Neural progenitor cell (in vitro differentiated cells): Measurements from ENCODE around the gene MTF2. TPM values are rescaled to one million over a fixed set of nuclear protein-coding genes. Genes with fewer than 3 reads are reported as not detected.
A peak's percentile ranks its signal among the peaks of the same experiment; 100 is the strongest.

ENCODE experiments used
- DNase-seq: peaks from one replicate; pipeline ENCODE4 v3.0.0-alpha.2; 2016; ENCODE audit warnings: low spot score
- H2AFZ ChIP-seq: fragments of 200-600 bp; sonication (generic); replicated peaks from 2 replicates; pipeline ENCODE4 v1.6.1; 2016; ENCODE audit warnings: antibody characterized with exemption
- H3F3A ChIP-seq: fragments of 200-600 bp; sonication (generic); 2 replicates; pipeline ENCODE4 v1.6.1; 2016; ENCODE audit warnings: antibody characterized with exemption, low read depth
- H3K27ac ChIP-seq: fragments of 200-600 bp; sonication (generic); 2 replicates; pipeline ENCODE4 v1.5.1; 2016; ENCODE audit warnings: mild to moderate bottlenecking
- H3K27me3 ChIP-seq: fragments of 200-600 bp; sonication (generic); 2 replicates; pipeline ENCODE4 v1.6.1; 2016; ENCODE audit warnings: mild to moderate bottlenecking, moderate library complexity
- H3K36me3 ChIP-seq: fragments of 200-600 bp; sonication (generic); 2 replicates; pipeline ENCODE4 v1.5.1; 2016
- H3K4me1 ChIP-seq: fragments of 200-600 bp; sonication (generic); 2 replicates; pipeline ENCODE4 v1.6.1; 2016; ENCODE audit warnings: mixed run types
- H3K4me2 ChIP-seq: fragments of 200-600 bp; sonication (generic); 2 replicates; pipeline ENCODE4 v1.6.1; 2016
- H3K4me3 ChIP-seq: fragments of 200-600 bp; sonication (generic); 2 replicates; pipeline ENCODE4 v1.5.1; 2016
- H3K79me2 ChIP-seq: fragments of 200-600 bp; sonication (generic); 2 replicates; pipeline ENCODE4 v1.6.1; 2016; ENCODE audit warnings: low read depth
- H3K9ac ChIP-seq: fragments of 200-600 bp; sonication (generic); 2 replicates; pipeline ENCODE4 v1.6.1; 2016
- H3K9me3 ChIP-seq: fragments of 200-600 bp; sonication (generic); 2 replicates; pipeline ENCODE4 v1.5.1; 2016; ENCODE audit warnings: low read depth
- H4K20me1 ChIP-seq: fragments of 200-600 bp; sonication (generic); 2 replicates; pipeline ENCODE4 v1.6.1; 2016; ENCODE audit warnings: low read depth
- H3K27ac Mint-ChIP-seq: 3 replicates; pipeline ENCODE4 v1.8.0; 2021; ENCODE audit warnings: mixed read lengths
- H3K27me3 Mint-ChIP-seq: 2 replicates; pipeline ENCODE4 v1.8.0; 2022; ENCODE audit warnings: low read depth, mild to moderate bottlenecking, inconsistent platforms, moderate library complexity, mixed read lengths; ENCODE audit not compliant: insufficient read depth
- H3K36me3 Mint-ChIP-seq: 3 replicates; pipeline ENCODE4 v1.8.0; 2021; ENCODE audit warnings: mixed read lengths
- H3K4me1 Mint-ChIP-seq: 3 replicates; pipeline ENCODE4 v1.8.0; 2021; ENCODE audit warnings: mixed read lengths
- H3K4me3 Mint-ChIP-seq: 3 replicates; pipeline ENCODE4 v1.8.0; 2021; ENCODE audit warnings: mild to moderate bottlenecking, moderate library complexity, mixed read lengths
- H3K9me3 Mint-ChIP-seq: 3 replicates; pipeline ENCODE4 v1.8.0; 2020; ENCODE audit warnings: mixed read lengths
- CTCF ChIP-seq: fragments of 200-600 bp; sonication (generic); IDR thresholded peaks from 2 replicates; pipeline ENCODE4 v1.5.1; 2017; ENCODE audit warnings: antibody characterized with exemption, mild to moderate bottlenecking
- EZH2 ChIP-seq: fragments of 200-600 bp; sonication (generic); IDR thresholded peaks from 2 replicates; pipeline ENCODE4 v1.6.1; 2017; ENCODE audit warnings: antibody characterized with exemption, mild to moderate bottlenecking, moderate library complexity
- EZH2phosphoT487 ChIP-seq: fragments of 200-600 bp; sonication (generic); IDR thresholded peaks from 2 replicates; pipeline ENCODE4 v1.6.1; 2017; ENCODE audit warnings: antibody characterized with exemption
- total RNA-seq: library from RNA; depleted of rRNA; stranded (reverse); fragments of >200 nt; gene quantifications from 2 replicates; pipeline ENCODE4 v1.2.3, GENCODE V29; 2015; ENCODE audit warnings: low replicate concordance

The MTF2 gene
- total RNA-seq, 1 donor from 2014 or later = 149 TPM

- H2AFZ ChIP-seq = no peak overlapping the region
- TF ChIP-seq EZH2 = no peak
- TF ChIP-seq EZH2phosphoT487 = no peak
- TF ChIP-seq CTCF = no peak
- H3K27ac ChIP-seq = no peak overlapping the region
- Mint-ChIP-seq H3K9me3 (no peaks in the 10 kb centered on the region), H3K4me3 (peak overlapping the region; percentile 40), H3K27ac (no peak overlapping the region), H3K36me3 (no peaks in the 10 kb centered on the region), H3K4me1 (no peaks in the 10 kb centered on the region), H3K27me3 (peaks cover 3% of the 10 kb centered on the region)
- no peaks in the 10 kb centered on the region for H3K9me3 ChIP-seq
- DNase-seq = no peak
- H3K4me2 ChIP-seq = no peak overlapping the region
- no peaks in the 10 kb centered on the region for H3K36me3 ChIP-seq
- no peaks in the 10 kb centered on the region for H4K20me1 ChIP-seq
- H3F3A ChIP-seq = no peaks in the 10 kb centered on the region
- H3K27me3 ChIP-seq = no peaks in the 10 kb centered on the region
- no peak overlapping the region for H3K4me3 ChIP-seq
- H3K79me2 ChIP-seq = no peaks in the 10 kb centered on the region
- no peaks in the 10 kb centered on the region for H3K4me1 ChIP-seq
- no peak overlapping the region for H3K9ac ChIP-seq
Observed at GRCh38 chr1:93047618-93048017, 31.5 kb upstream of the MTF2 start.

GRCh38 chr1:93051961-93052360 is 27.1 kb upstream of the MTF2 start:
- no peak overlapping the region for H2AFZ ChIP-seq
- TF ChIP-seq EZH2phosphoT487 (no peak), CTCF (no peak), EZH2 (no peak)
- no peak overlapping the region for H3K9ac ChIP-seq
- H3K27ac ChIP-seq = no peak overlapping the region
- no peaks in the 10 kb centered on the region for H3K9me3 ChIP-seq
- H3K27me3 ChIP-seq = no peaks in the 10 kb centered on the region
- peaks cover 4% of the 10 kb centered on the region for H4K20me1 ChIP-seq
- H3K27me3 Mint-ChIP-seq = peaks cover 3% of the 10 kb centered on the region
- DNase-seq = no peak
- no peak overlapping the region for H3K4me3 Mint-ChIP-seq
- no peak overlapping the region for H3K27ac Mint-ChIP-seq
- H3F3A ChIP-seq = no peaks in the 10 kb centered on the region
- H3K36me3 Mint-ChIP-seq = no peaks in the 10 kb centered on the region
- no peaks in the 10 kb centered on the region for H3K4me1 ChIP-seq
- H3K79me2 ChIP-seq = no peaks in the 10 kb centered on the region
- H3K4me1 Mint-ChIP-seq = no peaks in the 10 kb centered on the region
- no peak overlapping the region for H3K4me2 ChIP-seq
- H3K36me3 ChIP-seq = no peaks in the 10 kb centered on the region
- no peak overlapping the region for H3K4me3 ChIP-seq
- H3K9me3 Mint-ChIP-seq = no peaks in the 10 kb centered on the region

- no peaks in the 10 kb centered on the region for H3K4me1 Mint-ChIP-seq
- H3F3A ChIP-seq = no peaks in the 10 kb centered on the region
- H3K4me3 Mint-ChIP-seq = no peak overlapping the region
- no peaks in the 10 kb centered on the region for H3K36me3 ChIP-seq
- TF ChIP-seq CTCF (no peak), EZH2 (no peak), EZH2phosphoT487 (no peak)
- no peak overlapping the region for H3K4me3 ChIP-seq
- peaks cover 4% of the 10 kb centered on the region for H4K20me1 ChIP-seq
- no peak overlapping the region for H3K9ac ChIP-seq
- no peak overlapping the region for H2AFZ ChIP-seq
- H3K4me2 ChIP-seq = no peak overlapping the region
- peak; percentile 83 for DNase-seq
- H3K36me3 Mint-ChIP-seq = no peaks in the 10 kb centered on the region
- no peak overlapping the region for H3K27ac Mint-ChIP-seq
- no peaks in the 10 kb centered on the region for H3K4me1 ChIP-seq
- H3K27me3 Mint-ChIP-seq = no peaks in the 10 kb centered on the region
- no peaks in the 10 kb centered on the region for H3K79me2 ChIP-seq
- no peaks in the 10 kb centered on the region for H3K9me3 Mint-ChIP-seq
- H3K27me3 ChIP-seq = no peaks in the 10 kb centered on the region
- H3K9me3 ChIP-seq = no peaks in the 10 kb centered on the region
- no peak overlapping the region for H3K27ac ChIP-seq
Observed at GRCh38 chr1:93056214-93056613, 22.9 kb upstream of the MTF2 start.

DNA sequence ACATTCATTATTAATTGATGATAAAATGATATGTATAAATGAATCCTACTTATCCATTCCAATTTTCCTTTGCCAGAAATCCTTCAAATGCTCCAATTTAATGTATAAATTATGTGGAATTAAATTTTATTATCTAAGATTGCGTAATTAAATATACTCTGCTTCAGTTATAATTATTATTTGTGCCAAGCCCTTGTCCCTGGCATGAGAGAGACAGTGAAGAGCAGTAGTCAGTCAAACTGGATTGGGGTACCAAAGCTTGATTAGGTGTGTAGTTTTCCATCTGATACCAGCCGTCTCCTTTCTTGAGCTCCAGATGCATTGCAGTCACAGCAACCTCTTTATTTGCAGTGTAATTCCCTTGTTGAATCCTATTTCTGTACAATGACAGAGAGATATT is 22.4 kb upstream of the MTF2 start:
- H3K27ac Mint-ChIP-seq = no peak overlapping the region
- no peak overlapping the region for H3K4me3 ChIP-seq
- H3K27ac ChIP-seq = no peak overlapping the region
- H3K9ac ChIP-seq = no peak overlapping the region
- no peaks in the 10 kb centered on the region for H3K9me3 ChIP-seq
- DNase-seq = no peak
- H3K27me3 Mint-ChIP-seq = no peaks in the 10 kb centered on the region
- H3K36me3 ChIP-seq = no peaks in the 10 kb centered on the region
- no peak overlapping the region for H3K4me2 ChIP-seq
- no peaks in the 10 kb centered on the region for H3K79me2 ChIP-seq
- no peak overlapping the region for H2AFZ ChIP-seq
- no peaks in the 10 kb centered on the region for H3K4me1 ChIP-seq
- H4K20me1 ChIP-seq = peaks cover 4% of the 10 kb centered on the region
- H3K4me1 Mint-ChIP-seq = no peaks in the 10 kb centered on the region
- H3F3A ChIP-seq = no peaks in the 10 kb centered on the region
- H3K36me3 Mint-ChIP-seq = no peaks in the 10 kb centered on the region
- no peak overlapping the region for H3K4me3 Mint-ChIP-seq
- TF ChIP-seq CTCF = no peak
- TF ChIP-seq EZH2phosphoT487 = no peak
- TF ChIP-seq EZH2 = no peak
- H3K9me3 Mint-ChIP-seq = no peaks in the 10 kb centered on the region
- H3K27me3 ChIP-seq = no peaks in the 10 kb centered on the region
